Measurements from ENCODE around the gene FKRP.
"Not testable (repeated sequence)": the region's sequence is repeated elsewhere in the genome, so short reads cannot be mapped to it uniquely, and the experiment has no call there.

Gene FKRP

GRCh38 chr19:46786236-46787039, 40.6 kb downstream of the FKRP start:
- peak; percentile 89 for DNase-seq

- no peak for DNase-seq
Observed at GRCh38 chr19:46787040-46787330, 41.1 kb downstream of the FKRP start.

GRCh38 chr19:46787331-46788261, 41.7 kb downstream of the FKRP start:
- DNase-seq = peak; percentile 58

GRCh38 chr19:46788262-46788967, 42.6 kb downstream of the FKRP start, which contains the start of gene SLC1A5:
Gene SLC1A5, minus strand, starts transcription at chr19:46788594. Its CDS starts 629 bp downstream, at chr19:46787965.
- DNase-seq = peak; percentile 97

GRCh38 chr19:46788968-46789338, 43.1 kb downstream of the FKRP start:
- DNase-seq = no peak

- DNase-seq = no peak
Observed at GRCh38 chr19:46789371-46789770, 43.5 kb downstream of the FKRP start.

GRCh38 chr19:46791944-46792343, 46.1 kb downstream of the FKRP start:
- no peak for DNase-seq

- DNase-seq = no peak
Observed at GRCh38 chr19:46797881-46798280, 52.0 kb downstream of the FKRP start.

GRCh38 chr19:46798713-46799112, 52.9 kb downstream of the FKRP start:
- no peak for DNase-seq

GRCh38 chr19:46802152-46802551, 56.3 kb downstream of the FKRP start:
- DNase-seq = no peak

GRCh38 chr19:46803555-46803954, 57.7 kb downstream of the FKRP start:
- no peak for DNase-seq

- DNase-seq = not testable (repeated sequence)
Observed at GRCh38 chr19:46804432-46804831, 58.6 kb downstream of the FKRP start.

- DNase-seq = no peak
Observed at GRCh38 chr19:46806656-46807055, 60.8 kb downstream of the FKRP start.
